NCI-H82 (cell line): ENCODE measurements around the gene MRPS6.

ENCODE experiments used
- DNase-seq: peaks from one replicate; lab custom pipeline; 2025; lab: John Stamatoyannopoulos, UW

MRPS6 gene

GRCh38 chr21:34133392-34133791, 60.0 kb downstream of the MRPS6 start:
- no peak for DNase-seq

DNA sequence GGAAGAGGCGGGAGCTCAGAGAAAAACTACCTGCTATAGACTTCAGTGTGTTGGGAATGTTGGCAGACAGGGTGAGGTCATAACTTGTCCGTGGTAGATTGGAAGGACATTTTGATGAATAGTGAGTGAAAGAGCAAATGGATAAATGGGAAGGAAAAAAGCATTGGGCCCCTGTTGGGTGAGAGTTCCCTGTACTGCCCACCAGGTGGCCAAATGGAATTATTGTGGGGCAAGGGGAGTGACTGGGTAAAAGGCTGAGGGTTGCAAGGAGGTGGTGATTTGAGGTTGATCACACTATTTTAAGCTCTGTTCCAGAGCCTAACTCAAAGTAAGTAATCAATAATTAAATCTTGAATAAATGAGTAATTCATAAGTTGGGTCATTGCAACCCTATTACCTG, 60.4 kb downstream of the MRPS6 start:
- peak; percentile 46 for DNase-seq

DNA sequence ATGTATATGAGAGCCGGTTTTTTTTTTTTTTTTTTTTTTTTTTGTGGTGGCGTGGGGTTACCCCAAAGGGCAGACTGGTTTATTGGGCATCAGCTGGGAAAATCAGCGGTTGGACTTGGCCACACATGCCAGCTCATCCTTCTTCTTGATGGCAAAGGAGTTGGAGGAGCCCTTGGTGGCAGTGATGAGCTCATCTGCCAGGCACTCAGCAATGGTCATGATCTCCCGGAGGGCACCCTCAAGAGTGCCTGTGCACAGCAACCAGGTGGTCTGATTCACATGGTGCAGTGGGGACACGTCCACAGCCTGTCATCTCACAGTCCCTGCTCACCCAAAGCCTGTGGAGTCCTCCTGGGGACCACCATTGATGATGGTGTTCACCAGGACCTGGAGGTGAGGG, 62.0 kb downstream of the MRPS6 start:
- DNase-seq = no peak

- no peak for DNase-seq
Observed at GRCh38 chr21:34141373-34141772, 68.0 kb downstream of the MRPS6 start.

- DNase-seq = no peak
Observed at GRCh38 chr21:34143685-34144182, 70.4 kb downstream of the MRPS6 start.

- no peak for DNase-seq
Observed at GRCh38 chr21:34144224-34144623, 70.8 kb downstream of the MRPS6 start.

DNA sequence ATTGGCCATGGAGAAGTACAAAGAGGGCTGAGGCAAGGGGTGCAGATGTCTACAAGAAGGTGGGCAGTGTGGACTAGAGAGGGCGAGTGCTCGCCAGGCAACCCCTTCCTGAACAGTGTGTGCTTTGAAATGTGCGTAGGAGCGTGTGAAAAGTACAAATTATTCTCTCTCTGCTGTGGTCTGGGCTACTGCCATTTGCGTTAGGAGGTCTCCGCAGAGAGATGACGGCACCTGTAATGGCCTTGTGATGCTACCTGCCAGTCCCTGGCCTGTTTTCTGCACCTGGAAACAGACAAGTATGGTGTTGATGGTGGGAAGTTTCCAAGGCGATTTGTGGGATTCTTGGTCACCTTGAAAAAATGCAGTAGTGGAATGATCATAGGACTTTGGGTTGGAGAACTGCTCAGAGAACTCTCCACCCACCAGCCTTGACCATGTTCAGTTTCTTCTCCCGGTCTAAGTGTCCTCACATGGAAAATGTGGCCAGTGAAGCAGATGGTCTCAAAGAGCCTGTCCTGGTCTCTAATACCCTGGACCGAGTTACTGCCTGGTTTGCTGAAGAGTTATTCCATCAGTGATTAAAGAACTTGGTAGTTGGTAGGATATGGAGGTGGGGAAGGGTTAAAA, 74.5 kb downstream of the MRPS6 start:
- DNase-seq = no peak

GRCh38 chr21:34148419-34148804, 75.0 kb downstream of the MRPS6 start:
- DNase-seq = no peak

- no peak for DNase-seq
Observed at GRCh38 chr21:34148826-34149558, 75.6 kb downstream of the MRPS6 start.

- DNase-seq = no peak
Observed at GRCh38 chr21:34152500-34152899, 79.1 kb downstream of the MRPS6 start.

DNA sequence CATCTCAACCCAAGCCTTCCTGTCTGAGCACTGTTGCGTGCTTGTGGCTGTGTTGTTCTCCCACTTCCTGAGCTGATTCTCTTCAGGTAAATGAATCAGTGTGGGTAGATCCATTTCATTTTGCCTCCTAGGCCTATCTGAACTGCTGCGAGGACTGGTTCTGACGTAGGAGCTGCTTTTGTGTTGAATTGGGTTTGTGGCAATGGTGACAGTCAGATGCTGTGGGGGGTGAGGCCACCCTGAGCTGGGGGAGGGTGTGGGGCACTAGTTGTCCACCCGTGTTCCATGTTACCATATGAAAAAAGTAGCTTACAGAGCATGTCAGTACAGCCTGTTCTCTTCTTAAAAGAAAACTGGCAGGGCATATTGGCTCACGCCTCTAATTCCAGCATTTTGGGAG, 81.5 kb downstream of the MRPS6 start:
- no peak for DNase-seq

DNA sequence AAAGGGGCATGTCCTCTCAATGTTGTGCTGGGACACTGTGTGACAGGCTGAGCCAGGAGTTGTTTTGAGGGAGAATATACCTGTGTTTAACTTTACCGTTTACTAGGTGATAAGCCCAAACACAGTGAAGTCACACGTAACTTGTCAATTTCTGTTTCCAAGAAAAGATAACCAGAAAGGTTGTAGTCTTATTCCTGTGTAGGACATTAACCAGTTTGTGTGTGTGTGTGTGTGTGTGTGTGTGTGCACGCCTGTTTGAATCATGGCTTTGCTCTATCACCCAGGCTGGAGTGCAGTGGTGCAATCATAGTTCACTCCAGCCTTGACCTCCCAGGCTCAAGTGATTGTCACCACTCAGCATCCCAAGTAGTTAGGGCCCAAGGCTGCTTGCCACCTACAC, 83.6 kb downstream of the MRPS6 start:
- peak; percentile 8 for DNase-seq

- DNase-seq = peak; percentile 76
Observed at GRCh38 chr21:34157521-34157920, 84.1 kb downstream of the MRPS6 start.

GRCh38 chr21:34158866-34159835, 85.8 kb downstream of the MRPS6 start:
- DNase-seq = no peak

DNA sequence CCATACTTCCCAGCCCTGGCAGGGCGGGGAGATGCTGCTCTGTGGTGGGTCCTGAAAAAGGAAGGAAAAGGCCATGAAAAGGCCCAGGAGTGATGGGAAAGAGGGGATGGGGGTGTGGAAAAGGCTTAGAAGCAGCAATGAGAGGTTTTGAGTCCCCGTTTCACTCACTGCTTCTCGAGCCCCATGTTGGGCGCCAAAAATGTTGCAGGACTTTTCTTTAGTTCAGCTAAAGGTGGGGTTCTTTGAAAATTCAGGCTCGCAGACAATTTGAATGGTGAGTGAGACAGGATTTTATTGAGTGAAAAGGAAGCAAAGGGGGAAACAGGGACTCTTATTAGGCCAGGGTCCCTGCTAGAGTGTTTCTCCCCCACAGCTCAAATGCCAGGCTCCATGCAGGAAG, 93.1 kb downstream of the MRPS6 start:
- DNase-seq = no peak

DNA sequence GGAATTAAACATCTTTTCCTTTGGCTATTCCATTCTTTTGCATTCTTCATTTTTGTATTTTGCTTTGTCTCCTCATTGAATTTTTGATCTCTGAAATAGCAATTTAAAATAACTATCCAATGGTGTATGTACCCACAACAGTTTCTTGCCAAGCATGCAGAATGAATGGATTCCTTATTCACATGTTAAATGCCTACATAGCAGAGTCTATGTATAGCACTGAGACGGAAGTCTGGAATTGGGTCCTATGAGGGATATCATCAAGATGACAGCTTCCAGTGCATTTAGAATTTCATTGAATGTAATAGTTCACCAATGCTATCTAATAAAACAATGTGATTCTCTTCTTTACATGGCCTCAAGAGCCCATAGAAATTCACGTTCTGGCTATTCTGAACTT, 97.5 kb downstream of the MRPS6 start:
- no peak for DNase-seq

DNA sequence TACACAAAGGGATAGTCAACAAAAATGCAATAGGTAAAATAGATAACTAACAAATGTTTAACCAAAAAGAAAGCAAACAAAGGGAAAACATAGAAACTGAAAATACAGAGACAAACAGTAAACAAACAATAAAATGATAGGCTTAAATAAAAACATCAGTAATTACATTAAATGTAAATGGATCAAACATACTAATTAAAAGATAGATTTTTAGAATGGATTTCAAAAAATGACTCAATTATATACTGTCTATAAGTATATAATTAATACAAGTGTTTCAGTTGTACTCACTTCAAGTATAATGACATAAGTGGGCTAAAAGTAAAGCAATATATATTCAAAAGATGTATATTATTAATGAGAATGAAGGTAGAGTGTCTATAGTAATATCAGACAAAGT, 101.1 kb downstream of the MRPS6 start:
- DNase-seq = no peak

GRCh38 chr21:34176448-34176847, 103.1 kb downstream of the MRPS6 start:
- DNase-seq = no peak

- no peak for DNase-seq
Observed at GRCh38 chr21:34177919-34178567, 104.7 kb downstream of the MRPS6 start.

GRCh38 chr21:34179204-34179935, 106.0 kb downstream of the MRPS6 start:
- no peak for DNase-seq

DNA sequence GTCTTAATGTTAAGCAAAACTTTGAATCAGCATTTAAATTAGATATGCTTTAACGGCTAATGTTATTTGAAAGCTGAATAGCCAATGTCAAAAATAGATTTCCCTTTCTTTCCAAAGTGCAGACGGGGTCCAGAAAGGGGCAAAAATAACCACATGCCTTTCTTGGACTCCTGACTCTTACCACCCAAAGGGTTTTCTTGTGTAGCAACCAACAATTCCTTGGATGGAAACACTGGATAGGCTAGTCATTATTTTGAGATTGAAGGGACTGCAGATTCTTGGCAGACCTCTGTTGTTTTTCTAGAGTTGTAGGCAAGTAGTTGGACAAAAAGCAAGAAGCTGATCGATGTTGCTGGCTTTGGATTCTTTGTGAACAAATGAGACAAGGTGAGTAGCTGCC, 107.0 kb downstream of the MRPS6 start:
- no peak for DNase-seq
